ENCODE data around the gene KANSL1. TPM values are rescaled to one million over a fixed set of nuclear protein-coding genes. Genes with fewer than 3 reads are reported as not detected.

The KANSL1 gene
- total and polyA plus RNA-seq, 2 experiments from 2014 or later, result 49.0 to 206 TPM

- Histone ChIP-seq H3K9me2 (ENCODE audit: insufficient read depth) (no peaks in the 10 kb centered on the region), H3K4me1 (ENCODE audit: insufficient read depth) (no peaks in the 10 kb centered on the region), H3K4me3 (no peak overlapping the region), H3K4me2 (no peak overlapping the region), H3K36me3 (ENCODE audit: insufficient read depth) (no peaks in the 10 kb centered on the region; the same call in 1 of the 2 replicates), H3K27me3 (ENCODE audit: insufficient read depth) (no peaks in the 10 kb centered on the region), H3F3A (replicated peaks; ENCODE audit: low read depth) (no peaks in the 10 kb centered on the region), H3K79me2 (replicated peaks; ENCODE audit: insufficient read depth) (peaks cover 93% of the 10 kb centered on the region), H3K27ac (ENCODE audit: low read depth) (no peak overlapping the region), H4K20me1 (replicated peaks; ENCODE audit: insufficient read depth) (peaks cover 33% of the 10 kb centered on the region), H2AFZ (no peak overlapping the region)
- Mint-ChIP-seq H3K4me1 (peaks cover 4% of the 10 kb centered on the region; the same call in 2 of the 3 replicates), H3K36me3 (ENCODE audit: low read depth) (peaks cover 35% of the 10 kb centered on the region), H3K27me3 (ENCODE audit: insufficient read depth, low read depth, poor library complexity) (no peaks in the 10 kb centered on the region), H3K27ac (no peak overlapping the region), H3K9me3 (no peaks in the 10 kb centered on the region), H3K4me3 (no peak overlapping the region)
- no peak for TF ChIP-seq ZNF331 (CRISPR knock-in tag; IDR thresholded peaks at IDR 0.05; ENCODE audit: low read depth)
- no peak for TF ChIP-seq ETS1 (IDR thresholded peaks at IDR 0.05)
- TF ChIP-seq REST (IDR thresholded peaks at IDR 0.05; ENCODE audit: unreplicated experiment), result no peak
- TF ChIP-seq NANOG (IDR thresholded peaks at IDR 0.05; ENCODE audit: borderline replicate concordance), result no peak
- TF ChIP-seq ZNF462 (CRISPR knock-in tag; IDR thresholded peaks at IDR 0.05), result no peak
- no peak for TF ChIP-seq EZH2phosphoT487 (IDR thresholded peaks at IDR 0.05; ENCODE audit: unreplicated experiment)
- no peak for DNase-seq (ENCODE audit: low spot score)
- ATAC-seq, result no peak
Observed at GRCh38 chr17:46090871-46091270, 102.4 kb downstream of the KANSL1 start.
